CD4-positive, alpha-beta T cell treated with Interleukin-6 for 4 hours (primary cell): ENCODE measurements around the gene AMZ1.
"Not testable (repeated sequence)": the region's sequence is repeated elsewhere in the genome, so short reads cannot be mapped to it uniquely, and the experiment has no call there.

ENCODE experiments used
- DNase-seq: peaks from one replicate; pipeline ENCODE4 v3.0.0-alpha.2; 2020; ENCODE audit warnings: mixed read lengths

AMZ1 gene

DNA sequence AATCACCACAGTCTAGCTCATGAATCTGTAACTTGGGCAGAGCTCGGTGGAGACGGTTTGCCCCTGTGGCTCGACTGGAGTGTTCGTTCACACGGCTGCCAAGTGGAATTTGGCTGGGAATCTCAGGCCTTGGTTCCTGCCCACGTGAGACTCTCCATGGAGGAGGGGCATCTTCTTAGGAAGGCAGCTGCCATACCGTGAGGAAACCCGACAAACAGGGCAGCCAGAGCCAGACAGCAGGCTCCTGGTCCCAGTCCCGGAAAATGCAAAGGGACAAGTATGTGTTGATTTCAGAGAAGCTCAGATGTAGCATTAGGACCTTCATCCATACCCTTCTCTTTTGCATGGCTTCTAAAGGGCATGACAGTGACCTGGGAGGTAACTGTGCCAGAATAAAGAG is 26.6 kb downstream of the AMZ1 start:
- DNase-seq: no peak

GRCh38 chr7:2715341-2716231 is 27.6 kb downstream of the AMZ1 start:
- DNase-seq: peak; percentile 47

DNA sequence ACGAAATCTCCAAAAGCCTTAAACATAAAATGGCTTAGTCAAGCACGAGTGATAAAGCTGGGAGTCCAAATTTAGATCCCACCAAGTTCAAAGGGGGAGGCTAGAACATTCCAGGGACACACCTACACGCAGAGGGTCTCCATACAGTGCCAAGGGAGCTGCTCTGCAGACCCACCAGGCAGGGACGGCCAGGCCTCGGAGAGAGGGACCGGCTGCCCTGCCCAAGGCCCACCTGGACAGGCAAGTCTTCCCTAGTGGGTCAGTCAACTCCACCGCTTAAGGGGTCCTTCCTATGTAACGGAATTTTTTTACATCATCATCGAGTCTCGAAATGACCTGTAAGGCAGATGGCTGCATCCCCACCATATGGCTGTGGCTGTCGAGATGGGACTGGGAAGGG is 28.5 kb downstream of the AMZ1 start:
- DNase-seq: no peak

DNA sequence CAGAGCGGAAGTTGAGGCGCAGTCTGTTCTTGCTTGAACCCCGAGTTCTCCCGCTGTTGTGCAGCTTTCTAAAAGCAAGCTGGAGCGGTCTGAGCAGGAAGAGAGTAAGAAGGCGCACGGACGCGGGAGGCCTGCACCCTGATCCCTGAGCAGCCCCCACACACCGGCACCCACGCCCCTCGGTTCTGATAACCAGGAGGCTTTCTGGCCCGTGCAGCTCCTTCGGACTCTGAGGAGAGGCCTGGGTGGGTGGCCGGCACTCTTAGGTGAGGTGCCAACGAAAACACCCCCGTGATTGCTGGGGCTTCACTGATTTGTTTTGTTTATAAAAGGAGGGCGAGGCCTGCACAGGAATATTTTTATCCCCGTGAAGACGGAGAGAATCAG is 28.9 kb downstream of the AMZ1 start:
- DNase-seq: no peak

- peak; percentile 55 for DNase-seq
Observed at GRCh38 chr7:2717293-2718261, 29.6 kb downstream of the AMZ1 start.

DNA sequence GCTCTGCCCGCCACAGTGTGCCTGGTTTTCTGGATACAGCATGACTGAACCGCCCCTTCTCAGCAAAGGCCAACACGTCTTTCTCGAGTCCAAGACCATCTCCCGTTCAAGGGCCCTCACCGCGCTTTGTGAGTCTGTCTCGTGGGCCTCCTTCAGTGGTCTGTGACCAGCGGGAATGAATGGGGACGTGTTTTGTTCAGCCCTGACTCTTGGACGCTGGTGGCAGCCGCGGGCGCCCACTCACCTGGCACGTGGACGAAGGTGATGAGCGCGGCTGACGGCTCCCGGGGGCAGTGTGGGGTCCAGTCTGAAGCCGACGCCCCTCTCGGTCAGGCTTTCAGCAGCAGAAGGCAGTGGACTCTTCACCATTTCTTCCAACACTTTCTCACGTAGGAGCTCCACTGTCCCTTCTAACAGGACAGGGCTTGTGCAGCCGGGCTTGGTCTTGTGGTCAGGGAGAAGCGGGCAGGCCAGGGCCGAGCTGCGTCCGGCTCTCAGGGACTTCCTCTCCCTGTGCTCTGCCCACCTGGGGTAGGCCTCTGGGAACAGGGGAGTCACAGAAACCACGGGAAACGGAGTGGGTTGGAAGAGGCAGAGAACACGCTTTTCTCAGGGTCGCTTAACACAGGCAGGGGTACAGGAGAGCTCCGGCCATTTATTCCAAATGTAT is 30.4 kb downstream of the AMZ1 start:
- DNase-seq: no peak

GRCh38 chr7:2719007-2719406 is 31.0 kb downstream of the AMZ1 start:
- DNase-seq: peak; percentile 78

DNA sequence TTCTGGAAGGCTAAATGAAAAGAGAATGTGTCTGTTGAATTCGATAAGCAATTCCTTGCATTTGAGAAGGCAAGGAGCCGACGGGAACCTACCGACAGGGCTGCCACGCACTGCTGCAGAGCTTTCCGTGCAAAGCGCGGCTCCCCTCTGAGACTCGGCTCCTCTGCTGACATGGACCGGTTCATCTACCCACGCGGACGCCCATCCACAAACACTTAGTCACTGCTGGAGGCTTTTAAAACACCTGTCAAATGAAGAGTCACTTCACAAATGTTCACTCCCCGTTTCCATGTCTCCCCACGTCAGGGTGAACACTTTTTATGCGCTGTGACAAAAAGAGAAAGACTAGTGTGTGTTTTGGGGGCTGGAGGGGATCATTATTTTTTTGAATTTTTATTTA is 32.0 kb downstream of the AMZ1 start:
- peak; percentile 24 for DNase-seq

- no peak for DNase-seq
Observed at GRCh38 chr7:2721842-2722241, 33.8 kb downstream of the AMZ1 start.

DNA sequence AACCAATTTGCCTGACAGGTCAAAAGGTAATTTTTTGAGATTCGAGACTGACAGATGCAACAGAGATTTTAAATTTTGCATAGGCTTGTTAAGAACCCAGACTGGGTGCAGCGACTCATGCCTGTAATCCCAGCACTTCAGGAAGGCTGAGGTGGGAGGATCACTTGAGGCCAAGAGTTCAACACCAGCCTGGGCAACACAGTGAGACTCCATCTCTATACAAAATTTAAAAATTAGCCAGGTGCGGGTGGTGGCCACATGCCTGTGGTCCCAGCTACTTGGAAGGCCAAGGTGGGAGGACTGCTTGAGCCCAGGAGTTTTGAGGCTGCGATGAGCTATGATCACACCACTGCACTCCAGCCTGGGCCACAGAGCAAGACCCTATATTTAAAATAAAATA is 34.6 kb downstream of the AMZ1 start:
- DNase-seq: no peak

DNA sequence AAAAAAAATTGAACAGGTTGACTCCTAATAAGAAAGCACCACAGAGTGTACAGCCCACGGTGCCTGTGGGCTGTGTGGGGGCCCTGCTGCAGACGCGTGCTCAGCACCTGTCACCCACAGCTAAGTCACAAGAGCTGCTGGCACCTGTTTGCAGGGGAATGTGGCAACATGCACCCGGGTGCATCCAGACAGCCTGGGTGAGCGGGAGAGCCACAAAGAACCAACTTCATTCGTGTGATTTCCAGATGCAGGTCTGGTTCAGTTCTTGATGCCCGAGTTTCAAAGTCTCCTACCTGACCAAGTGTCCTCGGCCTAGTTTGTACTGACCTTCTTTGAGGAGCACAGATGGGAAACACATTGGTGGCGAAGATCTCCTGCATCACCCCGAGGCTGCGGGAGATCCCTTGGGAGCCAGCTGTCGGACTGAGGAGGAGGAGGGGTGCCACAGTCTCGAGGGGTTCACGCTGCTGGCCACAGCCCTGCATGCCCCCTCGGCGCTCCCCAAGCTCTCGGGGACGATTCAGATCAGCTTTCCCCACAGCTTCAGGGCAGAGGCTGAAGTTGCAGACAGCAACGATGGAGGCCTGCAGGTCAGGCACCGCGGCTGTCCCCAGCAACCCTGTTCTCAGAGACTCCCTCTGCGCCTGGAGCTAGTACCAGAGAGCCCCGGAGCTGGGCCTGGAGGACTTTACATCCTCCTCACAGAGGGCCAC is 35.3 kb downstream of the AMZ1 start:
- DNase-seq: no peak

DNA sequence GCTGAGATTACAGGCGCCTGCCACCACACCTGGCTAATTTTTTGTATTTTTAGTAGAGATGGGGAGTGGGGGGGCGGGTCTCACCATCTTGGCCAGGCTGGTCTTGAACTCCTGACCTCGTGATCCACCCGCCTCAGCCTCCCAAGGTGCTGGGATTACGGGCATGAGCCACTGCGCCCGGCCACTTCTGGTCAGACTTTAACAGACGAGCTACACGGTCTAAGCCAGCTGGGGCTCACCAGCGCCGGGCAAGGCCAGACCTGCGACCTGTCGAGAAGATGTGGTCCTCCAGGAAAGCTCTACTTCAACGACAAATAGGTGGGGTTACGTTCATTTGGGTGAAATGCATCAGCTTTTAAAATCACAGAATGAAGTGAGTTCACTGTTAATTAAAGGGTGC is 36.0 kb downstream of the AMZ1 start:
- DNase-seq: not testable (repeated sequence)

DNA sequence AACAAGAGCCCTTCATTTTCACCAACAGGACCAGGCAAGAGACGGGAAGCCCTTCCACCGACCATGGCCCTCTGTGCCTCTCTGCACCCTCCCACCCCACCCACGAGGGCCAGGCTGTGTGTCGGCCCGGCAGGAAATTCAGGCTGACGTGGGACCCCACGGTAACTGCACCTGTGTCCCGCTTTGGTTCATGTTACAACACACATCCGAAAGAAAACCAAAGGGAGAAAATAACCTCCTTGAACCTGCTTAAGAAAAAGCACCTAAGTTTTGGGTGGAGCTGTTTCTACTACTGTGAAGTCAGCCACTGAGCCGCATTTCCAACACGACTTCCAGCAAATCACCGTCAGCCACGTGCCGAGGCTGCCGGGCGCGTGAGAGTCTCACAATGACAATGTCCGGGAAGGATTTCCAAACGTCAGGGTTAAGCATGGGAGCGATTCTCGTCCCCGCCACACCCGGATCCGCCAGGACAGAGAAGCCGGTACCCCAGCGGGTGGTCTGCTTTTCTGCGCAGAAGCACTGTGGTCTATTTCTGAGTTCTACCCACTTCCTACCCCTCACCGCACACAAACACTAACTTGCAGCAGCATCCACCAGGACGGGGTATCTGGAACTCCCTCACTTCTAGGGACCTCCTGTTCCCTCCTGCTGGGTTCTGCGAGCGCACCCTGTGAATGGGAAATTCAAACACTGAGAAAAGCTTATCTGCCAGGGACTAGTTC is 36.6 kb downstream of the AMZ1 start:
- DNase-seq: no peak

- no peak for DNase-seq
Observed at GRCh38 chr7:2725178-2726105, 37.4 kb downstream of the AMZ1 start.

GRCh38 chr7:2726316-2727018 is 38.5 kb downstream of the AMZ1 start:
- DNase-seq: no peak

GRCh38 chr7:2727206-2727605 is 39.2 kb downstream of the AMZ1 start:
- not testable (repeated sequence) for DNase-seq

DNA sequence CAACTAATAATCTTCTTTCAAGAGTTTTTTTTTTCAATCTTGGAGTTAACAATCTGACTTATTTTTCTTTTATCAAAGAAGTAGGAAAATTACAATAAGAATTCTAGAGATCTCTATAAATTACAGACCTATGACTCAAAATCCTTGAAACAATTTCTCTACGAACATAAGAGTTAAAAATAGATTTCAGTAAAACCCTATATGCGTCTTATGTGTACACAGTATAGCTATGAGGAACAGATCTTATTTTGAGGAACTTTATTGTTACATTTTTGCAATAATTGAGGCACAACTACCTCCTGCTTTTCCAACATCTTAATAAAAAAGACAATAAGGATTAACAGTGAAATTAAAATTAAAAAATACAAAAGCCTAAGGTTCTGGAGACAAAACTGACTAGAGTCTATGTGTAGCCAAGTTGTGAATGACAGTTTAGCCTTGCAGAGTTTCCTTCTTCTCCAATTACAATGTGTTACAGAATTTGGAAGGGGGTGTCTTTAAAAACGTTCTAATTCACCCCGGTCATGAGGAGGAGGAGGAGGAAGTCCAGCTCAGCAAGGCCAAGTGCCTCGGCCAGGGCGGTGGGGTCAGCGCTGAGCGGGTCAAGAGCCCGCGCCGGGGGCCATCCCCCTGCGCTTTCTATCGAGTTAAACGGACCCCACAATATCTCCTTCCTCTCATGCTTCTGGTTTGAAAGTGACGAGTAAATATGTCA is 40.5 kb downstream of the AMZ1 start:
- no peak for DNase-seq

GRCh38 chr7:2729031-2729892 is 41.3 kb downstream of the AMZ1 start:
- DNase-seq: no peak
